ENCODE results near the gene FGF5.
"Not testable (repeated sequence)": the region's sequence is repeated elsewhere in the genome, so short reads cannot be mapped to it uniquely, and the experiment has no call there.

FGF5 gene

DNA sequence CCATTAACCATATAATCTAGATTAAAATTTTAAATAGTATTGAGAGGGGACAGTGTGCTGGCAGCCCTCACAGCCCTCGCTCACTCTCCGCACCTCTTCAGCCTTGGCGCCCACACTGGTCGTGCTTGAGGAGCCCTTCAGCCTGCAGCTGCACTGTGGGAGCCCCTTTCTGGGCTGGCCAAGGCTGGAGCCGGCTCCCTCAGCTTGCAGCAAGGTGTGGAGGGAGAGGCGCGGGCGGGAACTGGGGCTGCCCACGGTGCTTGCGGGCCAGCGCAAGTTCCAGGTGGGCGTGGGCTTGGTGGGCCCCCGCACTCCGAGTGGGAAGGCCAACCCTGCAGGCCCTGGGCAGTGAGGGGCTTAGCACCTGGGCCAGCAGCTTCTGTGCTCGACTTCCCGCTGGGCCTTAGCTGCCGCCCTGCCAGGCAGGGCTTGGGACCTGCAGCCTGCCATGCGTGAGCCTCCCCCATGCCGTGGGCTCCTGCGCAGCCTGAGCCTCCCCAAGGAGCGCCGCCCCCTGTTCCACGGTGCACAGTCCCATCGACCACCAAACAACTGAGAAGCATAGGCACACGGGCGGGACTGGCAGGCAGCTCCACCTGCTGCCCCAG lies 36.3 kb downstream of the FGF5 start:
- no peak for DNase-seq

DNA sequence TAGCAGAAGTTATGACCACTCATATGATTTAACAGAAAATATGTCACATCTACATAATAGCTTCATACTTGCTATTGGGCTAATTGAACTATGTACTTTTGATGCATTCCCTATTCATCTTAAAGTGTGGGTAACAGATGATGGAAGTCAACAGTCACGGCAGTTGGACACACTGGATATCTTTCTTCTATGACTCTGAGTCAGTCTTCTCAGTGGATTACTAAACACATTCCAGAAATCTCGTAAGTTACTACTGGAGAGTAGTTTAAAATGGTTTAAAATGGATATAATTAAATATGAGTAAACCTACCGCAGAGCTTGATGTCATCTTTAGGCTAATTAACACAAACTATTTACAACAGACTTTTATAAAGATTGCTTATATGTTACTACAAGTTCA lies 39.0 kb downstream of the FGF5 start:
- DNase-seq = no peak

DNA sequence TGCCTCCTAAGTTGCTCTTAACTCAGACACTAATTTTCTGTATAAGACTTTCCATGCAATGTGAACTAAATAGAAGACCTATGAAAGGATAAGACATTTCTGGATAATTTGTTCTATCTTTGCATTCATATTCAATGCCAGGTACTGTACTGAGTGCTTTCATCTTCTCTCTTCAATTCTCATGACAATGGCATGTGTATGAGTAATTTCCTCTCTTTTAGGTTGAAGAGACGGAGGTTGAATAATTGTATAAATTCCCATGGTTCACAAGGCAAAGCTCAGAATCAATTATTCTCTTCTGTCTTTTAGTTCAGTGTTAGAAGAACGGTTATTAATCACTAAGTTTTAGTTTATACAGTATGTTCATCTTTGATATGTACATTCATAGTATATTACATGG lies 39.8 kb downstream of the FGF5 start:
- DNase-seq = no peak

DNA sequence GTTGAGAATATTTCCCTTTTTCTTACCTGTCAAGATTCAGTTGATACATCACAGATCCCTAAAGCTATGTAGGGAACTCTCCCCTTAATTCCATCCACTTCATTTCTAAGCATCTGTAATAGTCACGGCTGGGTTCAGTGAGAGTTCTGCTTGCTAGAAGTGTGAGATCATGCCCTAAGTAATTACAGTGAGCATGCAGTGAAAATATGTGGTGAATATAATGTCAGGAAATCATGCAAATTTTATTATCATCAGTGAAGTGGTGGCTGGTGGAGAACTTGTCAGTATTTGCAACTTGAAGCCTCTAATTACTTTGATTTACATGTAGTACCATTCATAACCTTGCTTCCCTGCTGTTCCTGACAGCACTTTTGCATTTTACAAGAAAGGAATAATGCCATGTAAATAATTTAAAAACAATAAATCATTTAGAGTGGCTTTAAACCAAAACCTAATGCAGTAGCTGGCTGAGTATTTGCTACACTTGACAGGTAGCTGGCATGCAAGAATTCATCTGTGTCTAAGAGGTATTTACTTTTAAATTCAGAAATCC lies 40.8 kb downstream of the FGF5 start:
- no peak for DNase-seq

DNA sequence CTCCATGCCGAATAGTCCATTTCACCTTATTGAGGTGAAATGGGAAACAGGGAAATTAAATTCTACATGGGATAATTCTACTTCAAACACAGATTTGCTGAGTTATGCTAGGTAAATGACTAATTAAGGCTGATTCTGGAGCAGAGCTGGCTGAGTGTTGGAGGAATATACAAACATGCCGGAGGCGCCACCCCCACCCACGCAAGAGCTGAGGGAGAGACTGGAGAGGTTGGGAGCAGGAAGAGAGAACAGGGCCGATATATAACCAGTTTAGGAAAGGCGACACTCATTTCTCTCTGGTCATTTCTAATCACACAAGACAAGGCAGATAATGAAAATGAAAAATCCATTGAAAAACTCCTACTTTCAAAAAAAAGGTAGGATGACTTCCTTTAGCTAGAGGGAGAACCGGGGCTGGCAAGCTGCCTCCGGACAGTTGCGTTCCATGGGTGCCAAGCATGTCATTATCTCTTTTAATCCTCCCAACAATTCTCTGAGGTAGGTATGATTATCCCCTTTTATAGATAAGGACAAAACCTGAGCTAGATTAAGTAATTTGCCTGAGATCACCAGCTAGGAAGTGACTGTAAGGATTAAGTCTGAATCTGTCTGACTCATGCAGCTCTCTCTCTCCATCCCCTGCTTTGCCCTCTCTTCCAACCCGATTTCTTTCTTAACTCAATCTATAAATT lies 41.5 kb downstream of the FGF5 start:
- DNase-seq = no peak

DNA sequence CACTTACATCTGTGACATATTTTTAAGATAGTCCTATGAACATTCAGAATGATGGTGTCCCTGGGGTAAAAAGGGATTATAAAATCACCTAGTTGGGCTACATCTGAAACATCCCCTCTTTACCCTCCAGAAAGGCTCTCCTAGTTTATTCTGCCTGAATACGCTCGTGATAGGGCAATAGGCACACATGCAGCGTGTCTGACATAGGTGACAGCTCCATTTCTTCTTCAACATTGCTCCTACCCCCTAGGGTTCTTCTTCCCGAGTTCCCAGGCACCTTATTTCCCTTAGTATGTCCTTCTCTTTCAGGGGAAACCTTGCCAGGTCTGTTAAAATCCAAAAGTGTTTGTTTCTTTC lies 42.0 kb downstream of the FGF5 start:
- DNase-seq = no peak

DNA sequence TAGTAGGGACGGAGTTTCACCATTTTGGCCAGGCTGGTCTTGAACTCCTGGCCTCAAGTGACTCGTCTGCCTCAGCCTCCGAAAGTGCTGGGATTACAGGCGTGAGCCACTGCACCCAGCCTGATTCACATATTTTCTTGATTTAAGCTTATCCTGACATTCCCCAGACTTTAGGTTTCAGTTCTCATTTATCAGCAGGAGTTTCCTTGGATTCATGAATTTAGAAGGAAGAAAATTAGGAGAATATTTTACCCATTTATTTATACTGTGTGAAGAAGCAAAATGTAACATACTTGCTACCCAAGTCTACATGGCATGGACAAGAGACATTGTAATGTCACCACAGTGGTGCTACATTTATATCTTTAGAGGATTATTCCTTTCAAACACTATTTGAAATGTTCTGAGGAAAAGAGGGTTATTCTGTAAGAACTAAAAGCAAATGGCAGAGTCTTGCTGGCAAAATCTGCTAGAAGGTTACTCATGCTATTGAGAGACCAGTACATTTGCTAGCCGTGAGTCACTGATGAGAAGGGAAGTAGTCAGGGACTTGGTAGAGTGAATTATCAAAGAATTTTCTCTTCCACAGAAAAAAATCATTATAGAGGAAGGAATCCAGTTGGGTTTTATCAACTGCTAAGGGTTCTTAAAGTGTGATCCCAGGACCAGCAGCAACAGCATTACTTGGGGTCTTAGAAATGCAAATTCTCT lies 43.0 kb downstream of the FGF5 start:
- no peak for DNase-seq

DNA sequence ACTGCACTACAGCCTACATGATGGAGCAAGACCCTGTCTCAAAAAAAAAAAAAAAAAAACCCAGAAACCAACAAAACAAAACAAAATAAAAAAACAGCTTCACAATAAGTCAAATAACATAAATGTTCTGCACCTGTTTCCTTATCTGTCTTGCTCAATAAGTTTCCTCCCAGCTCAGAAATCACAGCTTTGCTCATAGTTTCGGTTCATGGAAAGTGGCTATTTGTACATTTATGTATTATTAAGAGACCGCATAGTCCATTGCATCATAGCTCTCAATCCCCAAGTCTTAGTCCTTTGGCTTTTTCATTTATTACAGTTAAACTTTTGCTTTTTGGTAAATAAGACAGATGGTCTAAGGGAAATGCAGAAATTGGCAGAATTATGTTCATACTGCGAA lies 44.7 kb downstream of the FGF5 start:
- DNase-seq = no peak

DNA sequence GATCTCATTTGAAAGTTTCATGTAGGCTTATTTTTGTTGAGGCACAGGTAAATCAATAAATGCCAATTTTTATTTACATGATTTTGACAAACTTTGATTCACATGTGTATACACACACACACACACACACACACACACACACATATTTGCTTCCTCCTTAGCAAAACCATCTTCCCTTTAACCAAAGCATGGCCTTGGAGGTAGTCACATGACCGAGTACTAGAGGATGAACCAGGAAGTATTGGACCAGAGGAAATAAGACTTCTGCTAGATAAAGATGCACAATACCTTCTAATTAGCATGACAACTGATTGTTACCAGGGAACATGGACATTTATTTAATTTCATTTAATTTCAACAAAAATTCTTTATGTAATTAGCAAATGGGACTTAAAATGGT lies 45.7 kb downstream of the FGF5 start:
- no peak for DNase-seq

DNA sequence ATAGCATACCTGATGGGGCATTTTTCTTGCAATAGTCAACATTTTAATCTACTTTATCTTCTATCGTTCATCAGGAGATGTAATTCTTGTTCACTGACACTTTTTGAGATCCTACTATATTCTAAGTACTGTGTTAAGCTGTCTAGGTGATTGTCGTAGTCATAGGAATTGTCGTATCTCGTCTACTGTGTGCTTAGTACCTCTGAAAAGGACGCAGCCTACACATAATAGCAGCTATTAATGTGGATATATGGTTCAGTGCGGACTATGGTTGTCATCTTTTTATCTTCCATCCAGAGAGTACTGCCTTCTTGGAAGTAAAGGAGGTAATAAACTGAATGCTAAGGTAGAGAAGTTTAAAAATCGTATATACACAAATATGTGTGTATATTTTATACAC lies 47.2 kb downstream of the FGF5 start:
- no peak for DNase-seq

DNA sequence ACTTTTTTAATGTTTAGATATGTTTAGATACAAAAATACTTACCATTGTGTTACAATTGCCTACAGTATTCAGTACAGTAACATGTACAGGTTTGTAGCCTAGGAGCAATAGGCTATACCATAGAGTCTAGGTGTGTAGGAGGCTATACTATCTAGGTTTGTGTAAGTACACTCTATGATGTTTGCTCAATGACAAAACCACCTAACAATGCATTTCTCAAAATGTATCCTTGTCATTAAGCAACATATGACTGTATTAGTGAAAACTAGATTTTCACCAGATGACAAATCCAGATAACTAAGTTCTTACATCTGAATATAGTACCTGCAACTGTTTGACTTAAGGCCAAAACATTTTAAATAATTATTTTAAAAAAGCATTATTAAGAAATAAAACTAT lies 49.4 kb downstream of the FGF5 start:
- not testable (repeated sequence) for DNase-seq

DNA sequence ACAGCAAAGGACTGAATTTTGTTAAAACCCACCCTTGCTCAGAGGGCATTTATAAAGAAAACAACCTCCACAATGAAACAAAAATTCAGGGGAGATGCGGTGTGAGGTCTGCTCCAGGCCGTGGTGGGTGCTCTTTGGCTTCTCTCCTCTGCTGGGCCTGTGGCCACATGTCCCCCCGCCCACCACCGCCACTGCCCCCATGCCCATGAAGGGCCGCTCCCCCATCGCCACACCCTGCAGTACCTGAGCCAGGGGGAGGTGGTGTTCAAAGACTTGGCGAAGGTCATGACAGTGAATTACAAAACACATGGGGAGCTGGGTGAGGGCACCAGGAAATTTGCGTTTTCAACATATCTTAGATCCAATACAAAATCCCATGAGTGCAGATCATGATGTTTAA lies 54.9 kb downstream of the FGF5 start:
- no peak for DNase-seq

DNA sequence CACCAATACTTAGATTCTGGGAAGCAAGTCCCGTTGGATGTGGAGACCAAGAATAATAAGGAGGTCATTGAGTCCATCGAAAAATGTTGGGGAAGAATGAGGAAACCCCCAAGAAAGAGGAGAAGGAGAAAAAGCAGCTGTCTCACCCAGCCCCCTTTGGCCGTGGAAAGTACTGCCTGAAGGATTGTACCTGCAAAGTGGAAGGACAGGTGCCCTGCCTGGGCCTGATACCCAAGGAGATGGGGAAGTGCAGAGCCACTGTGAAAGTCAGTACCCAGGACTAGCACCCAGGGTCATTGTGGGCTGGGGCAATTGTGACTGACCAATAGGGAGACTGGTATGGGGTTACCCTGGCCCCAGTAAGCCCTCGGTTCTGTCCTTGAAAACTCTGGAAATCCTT lies 55.3 kb downstream of the FGF5 start:
- no peak for DNase-seq

DNA sequence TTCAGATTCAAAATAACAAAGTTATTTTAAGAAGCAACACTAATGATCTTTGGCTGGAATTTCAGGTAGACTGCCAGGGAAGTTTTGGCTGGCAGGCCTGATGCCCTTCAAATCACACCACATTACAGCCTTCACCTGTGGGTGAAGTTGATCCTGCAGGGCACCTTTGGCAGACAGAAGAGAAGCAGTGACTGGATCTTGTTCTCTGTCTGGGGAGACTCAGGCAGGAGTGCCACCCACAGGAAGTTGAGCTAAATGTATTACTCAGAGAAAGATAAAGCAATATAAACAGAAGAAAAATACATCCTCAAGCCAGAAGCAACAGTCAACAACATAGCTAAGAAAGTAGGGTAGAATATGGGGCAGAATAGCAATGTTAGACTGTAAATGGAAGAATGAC lies 56.3 kb downstream of the FGF5 start:
- no peak for DNase-seq

DNA sequence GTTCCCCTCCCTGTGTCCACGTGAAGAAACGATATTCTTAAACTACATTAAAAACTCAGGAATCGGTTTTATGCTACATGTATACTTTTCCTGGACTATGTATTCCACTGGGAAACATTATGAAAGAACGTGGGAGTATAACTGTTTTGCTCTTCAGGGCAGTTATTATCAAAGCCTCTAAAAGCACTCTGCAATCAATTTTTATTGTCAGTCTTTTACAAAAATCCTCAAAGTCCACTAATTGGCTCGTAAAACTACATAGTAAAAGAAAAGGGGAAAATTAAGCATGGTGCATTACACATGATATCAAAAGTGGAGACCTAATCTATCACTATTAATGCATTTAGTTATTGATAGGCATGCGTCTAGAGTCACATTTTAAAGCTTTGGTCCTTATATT lies 57.7 kb downstream of the FGF5 start:
- no peak for DNase-seq

DNA sequence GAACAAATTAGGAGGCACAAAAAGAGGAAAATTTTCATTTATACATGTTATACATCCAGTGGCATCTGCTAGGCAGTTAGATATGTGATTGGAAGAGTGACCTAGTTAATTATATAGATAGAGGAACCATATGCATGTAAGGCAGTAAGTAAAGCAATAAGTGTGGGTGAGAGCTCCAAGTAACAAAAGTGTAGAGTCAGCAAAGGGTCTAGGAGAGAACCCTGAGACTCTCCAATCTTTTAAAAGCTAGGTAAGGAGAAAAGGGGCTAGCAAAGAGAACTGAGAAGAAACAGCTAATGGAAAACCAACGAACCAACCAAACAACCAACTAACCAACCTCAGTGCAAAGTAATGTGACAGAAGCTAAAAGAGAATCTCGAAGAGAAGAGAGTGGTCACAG lies 65.2 kb downstream of the FGF5 start:
- no peak for DNase-seq

DNA sequence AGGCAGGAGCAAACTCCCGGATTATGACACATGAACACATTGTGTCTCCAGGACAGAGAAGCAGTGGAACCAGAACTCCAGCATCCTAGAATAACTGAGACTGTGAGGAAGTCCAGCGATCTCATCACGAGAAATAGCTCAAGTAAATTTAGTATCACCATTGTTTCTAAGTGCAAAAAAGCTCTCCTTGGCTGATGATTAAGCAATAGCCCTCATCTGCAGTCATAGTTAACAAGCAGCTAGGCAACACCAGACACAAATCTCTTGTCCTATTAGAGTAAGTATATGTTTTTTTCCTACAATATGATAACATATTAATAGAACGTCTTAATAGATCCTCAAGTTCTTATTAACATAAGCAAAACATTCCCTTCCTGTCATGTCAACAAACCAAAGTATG lies 66.7 kb downstream of the FGF5 start:
- no peak for DNase-seq

DNA sequence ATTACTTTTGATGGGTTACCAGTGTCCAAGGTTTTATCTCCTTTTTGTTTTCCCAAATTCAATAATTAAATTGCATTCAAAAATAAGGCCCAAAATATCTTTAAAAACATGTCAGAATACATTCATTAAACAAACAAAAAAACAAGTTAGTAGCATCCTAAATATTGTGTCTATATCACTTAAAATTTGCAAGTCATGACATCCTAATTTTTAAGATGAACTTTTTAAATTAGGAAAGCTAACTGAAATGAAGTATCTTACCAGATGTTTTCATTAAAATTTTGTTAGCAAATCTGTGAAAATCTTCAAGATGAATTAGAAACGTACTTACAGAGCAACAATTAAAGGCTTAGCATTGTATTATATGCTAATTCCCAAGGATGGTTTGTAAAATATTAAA lies 68.1 kb downstream of the FGF5 start:
- DNase-seq = no peak

DNA sequence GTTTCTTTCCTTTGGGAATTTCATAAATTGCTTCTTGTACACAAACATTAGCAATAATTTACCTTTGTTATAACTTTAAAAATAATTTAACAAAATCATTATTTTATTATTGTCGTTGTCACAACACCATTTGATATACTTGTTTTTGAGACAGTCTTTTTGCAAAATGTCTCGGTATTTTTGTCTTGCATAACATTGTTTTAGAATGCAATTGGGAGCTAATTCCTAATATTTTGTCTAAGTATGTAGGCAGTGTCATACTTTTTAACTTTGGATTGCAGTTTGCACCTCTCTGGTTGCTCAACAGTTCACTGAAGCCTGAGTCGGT lies 68.7 kb downstream of the FGF5 start:
- DNase-seq = no peak

DNA sequence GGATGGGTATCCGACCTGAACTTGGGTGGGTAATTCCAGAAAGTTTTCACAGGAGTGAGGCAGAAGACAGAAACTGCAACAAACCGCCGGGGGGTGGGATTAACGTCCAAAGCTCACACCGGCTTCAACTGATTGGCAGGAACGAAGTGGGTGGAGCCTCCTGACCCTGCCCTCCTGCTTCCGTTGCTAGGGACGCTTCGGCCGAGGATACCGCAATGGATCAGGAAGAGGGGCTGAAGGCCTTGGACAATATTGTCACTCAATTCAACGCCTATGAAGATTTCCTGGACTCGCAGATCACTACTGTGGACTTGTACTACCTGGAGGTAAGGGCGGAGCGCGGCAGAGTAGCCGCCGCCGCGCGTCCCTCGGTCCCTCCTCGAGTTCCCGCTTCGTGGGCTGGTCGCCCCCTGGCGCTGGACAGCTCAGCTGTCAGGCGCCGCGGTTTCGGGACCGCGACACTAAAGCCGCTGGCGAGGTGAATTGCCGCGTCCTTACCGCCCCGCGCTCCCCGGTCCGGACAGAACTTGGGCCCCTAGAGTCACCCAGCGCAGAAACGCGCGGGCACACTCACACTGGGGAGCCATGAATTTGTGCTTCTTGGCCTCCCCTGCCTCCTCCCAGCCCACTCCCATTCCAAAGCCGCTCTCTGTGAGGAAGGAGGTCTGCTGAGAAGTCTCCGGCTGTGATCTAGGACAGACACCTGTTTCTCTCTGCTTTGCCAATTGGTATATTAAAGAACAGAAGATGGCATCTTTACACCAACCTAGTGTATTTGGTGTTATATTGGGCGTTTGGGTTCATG lies 69.3 kb downstream of the FGF5 start, which contains the start of gene CFAP299:
TSS of gene CFAP299 (plus strand) at position 177 of the 805 bp plus-strand sequence.
- DNase-seq = peak; percentile 92

DNA sequence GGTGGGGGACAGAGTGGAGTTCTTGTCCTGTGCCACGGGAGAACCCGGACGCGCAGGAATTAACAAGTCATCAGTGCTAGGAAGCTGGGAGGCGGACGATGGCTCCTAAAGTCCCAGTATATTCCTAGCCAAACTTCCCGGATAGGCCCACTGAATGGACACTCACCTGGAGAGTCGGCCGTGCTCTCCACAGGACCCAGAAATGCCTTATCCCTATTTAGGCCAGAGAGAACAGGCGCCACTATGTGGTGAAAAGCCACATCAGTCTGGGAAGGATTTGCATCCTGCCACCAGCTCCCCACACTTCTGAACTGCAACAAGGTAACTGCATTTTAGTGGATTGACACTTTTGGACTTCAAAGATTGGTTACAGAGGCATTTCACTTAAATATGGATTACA lies 70.1 kb downstream of the FGF5 start:
- peak; percentile 24 for DNase-seq

DNA sequence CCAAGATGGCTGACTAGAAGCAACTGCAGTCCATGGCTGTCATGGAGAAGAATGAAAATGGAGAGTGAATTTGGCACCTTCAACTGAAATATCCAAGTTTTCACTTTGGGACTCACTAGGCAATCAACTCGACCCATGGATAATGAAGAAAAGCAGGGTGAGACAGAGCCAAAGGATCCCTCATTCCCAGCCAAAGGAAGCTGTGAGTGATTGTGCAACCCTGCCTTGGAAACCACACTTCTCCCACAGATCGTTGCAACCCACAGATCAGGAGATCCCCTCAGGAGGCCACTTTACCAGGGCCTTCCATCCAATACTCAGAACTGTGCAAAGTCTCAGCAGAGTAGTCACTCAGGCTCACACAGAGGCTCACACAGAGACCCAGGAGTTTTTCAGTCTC lies 73.6 kb downstream of the FGF5 start:
- no peak for DNase-seq
